Measurements from ENCODE around the gene LRRC31. TPM values are rescaled to one million over a fixed set of nuclear protein-coding genes. Genes with fewer than 3 reads are reported as not detected.

Gene LRRC31
- total RNA-seq, 1 donor from 2014 or later, result not detected

DNA sequence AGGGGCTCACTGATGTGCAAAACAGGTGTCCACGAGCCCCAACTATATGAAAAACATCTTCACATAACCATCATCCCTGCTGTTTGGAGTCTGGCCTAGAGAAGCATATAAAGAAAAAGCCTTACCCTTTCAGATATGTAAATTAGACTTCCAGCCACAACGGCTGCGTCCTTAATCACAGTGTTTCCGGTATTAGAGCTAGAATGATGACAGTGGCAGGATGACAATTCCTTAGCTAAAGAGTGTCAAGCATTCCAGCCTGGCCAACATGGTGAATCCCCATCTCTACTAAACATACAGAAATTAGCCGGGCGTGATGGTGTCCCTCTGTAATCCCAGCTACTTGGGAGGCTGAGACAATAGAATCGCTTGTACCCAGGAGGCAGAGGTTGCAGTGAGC is 22.2 kb upstream of the LRRC31 start:
- TF ChIP-seq, protein P1, sequence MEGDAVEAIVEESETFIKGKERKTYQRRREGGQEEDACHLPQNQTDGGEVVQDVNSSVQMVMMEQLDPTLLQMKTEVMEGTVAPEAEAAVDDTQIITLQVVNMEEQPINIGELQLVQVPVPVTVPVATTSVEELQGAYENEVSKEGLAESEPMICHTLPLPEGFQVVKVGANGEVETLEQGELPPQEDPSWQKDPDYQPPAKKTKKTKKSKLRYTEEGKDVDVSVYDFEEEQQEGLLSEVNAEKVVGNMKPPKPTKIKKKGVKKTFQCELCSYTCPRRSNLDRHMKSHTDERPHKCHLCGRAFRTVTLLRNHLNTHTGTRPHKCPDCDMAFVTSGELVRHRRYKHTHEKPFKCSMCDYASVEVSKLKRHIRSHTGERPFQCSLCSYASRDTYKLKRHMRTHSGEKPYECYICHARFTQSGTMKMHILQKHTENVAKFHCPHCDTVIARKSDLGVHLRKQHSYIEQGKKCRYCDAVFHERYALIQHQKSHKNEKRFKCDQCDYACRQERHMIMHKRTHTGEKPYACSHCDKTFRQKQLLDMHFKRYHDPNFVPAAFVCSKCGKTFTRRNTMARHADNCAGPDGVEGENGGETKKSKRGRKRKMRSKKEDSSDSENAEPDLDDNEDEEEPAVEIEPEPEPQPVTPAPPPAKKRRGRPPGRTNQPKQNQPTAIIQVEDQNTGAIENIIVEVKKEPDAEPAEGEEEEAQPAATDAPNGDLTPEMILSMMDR (IDR thresholded peaks at IDR 0.05; ENCODE audit: insufficient read depth, low read length, severe bottlenecking), result no peak
- H3K4me3 ChIP-seq (ENCODE audit: low read depth, low read length), result no peak overlapping the region
- FAIRE-seq (no peak), DNase-seq (ENCODE audit: low read depth) (no peak)
- no peaks in the 10 kb centered on the region for H3K36me3 ChIP-seq (ENCODE audit: control insufficient read depth, insufficient read depth, low read length)
- no peaks in the 10 kb centered on the region for H3K27me3 ChIP-seq (ENCODE audit: control insufficient read depth, insufficient read depth, low read length)

DNA sequence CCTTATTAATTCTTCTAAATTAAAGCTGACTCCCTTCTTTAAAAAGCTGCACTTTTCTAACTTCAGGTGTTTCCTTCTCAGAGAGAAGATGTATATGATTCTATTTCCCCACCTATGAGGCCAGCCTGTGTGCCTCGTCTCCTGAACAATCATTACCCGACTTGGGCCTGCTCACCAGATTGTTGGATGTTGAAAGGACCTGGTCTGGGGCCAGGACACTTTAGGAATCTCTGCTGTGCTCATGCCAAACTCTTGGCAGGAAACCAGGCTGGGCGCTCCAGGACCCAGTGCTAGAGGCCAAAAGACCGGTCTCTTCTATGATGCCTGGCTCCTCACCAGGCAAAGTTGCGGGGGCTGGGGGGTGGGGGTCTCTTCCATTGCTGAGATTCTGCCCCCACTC is 16.9 kb upstream of the LRRC31 start:
- FAIRE-seq (no peak), DNase-seq (ENCODE audit: low read depth) (no peak)
- TF ChIP-seq, protein P1 (IDR thresholded peaks at IDR 0.05; ENCODE audit: insufficient read depth, low read length, severe bottlenecking), result no peak
- Histone ChIP-seq H3K36me3 (ENCODE audit: control insufficient read depth, insufficient read depth, low read length) (no peaks in the 10 kb centered on the region), H3K4me3 (ENCODE audit: low read depth, low read length) (no peak overlapping the region), H3K27me3 (ENCODE audit: control insufficient read depth, insufficient read depth, low read length) (no peaks in the 10 kb centered on the region)

DNA sequence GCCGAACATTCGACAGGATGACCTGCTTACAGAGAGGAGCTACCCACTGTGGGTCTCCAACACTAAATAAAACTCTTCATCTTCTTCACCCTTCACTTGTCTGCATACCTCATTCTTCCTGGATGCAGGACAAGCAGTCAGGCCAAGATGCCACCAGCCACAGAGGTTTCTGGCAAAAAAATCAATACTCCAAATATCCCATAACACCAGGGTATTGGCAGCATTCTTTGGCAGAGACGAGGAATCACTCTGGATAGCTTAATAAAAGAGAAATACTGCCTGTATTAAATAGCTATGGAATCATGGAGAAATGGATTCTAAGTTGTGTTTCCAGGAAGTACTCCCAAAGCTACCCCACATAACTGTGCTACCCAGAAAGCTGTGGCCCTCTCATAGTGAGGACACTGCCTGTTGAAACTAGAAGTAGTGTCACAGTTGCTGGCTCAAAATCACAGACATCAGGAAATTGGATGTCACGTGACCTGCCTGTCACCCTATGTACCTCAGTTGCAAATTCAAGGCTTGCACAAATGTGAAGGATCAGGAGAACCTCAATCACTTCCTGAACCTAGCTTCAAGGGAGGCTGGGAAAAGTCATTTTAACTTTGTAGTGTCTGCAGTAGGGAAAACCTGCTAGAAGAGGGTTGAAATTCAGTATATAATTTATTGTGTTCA is 11.0 kb upstream of the LRRC31 start:
- Histone ChIP-seq H3K27me3 (ENCODE audit: control insufficient read depth, insufficient read depth, low read length) (no peaks in the 10 kb centered on the region), H3K36me3 (ENCODE audit: control insufficient read depth, insufficient read depth, low read length) (no peaks in the 10 kb centered on the region), H3K4me3 (ENCODE audit: low read depth, low read length) (no peak overlapping the region)
- FAIRE-seq (no peak), DNase-seq (ENCODE audit: low read depth) (no peak)
- TF ChIP-seq, protein P1 (IDR thresholded peaks at IDR 0.05; ENCODE audit: insufficient read depth, low read length, severe bottlenecking), result no peak

DNA sequence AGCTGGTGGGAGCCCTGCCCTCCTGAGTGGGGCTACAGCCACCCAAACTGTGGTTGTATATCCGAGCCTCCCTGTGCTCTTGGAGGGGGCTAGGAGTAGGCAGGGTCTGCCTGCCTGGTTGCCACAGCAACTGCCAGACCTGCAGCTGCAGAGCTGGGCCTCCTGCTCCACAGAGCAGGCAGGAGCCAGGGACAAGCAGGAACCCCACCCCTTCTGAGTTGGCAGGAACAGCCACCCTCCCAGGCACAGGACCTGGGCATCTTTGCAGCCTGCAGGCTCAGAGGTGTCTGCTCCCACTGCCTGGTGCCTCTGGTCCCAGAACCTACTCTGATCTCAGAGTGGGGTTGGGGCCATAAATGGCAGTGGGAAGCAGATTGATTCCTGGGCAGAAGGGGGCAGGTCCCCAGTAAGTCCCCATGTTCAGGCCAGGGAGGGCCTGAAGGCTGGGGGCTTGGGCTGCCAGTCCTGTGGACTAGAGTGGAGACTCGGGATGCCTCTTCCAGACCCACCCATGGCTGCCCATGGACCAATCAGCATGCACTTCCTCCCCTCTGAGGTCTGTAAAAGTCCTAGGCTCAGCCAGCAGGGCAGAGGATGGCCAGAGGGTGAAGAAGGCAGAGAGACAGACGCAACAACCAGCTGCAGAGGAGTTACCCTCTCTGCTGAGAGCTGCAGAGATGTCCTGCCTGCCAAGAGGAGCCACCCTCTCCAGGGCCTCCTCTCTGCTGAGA is 10.3 kb upstream of the LRRC31 start:
- FAIRE-seq (no peak), DNase-seq (ENCODE audit: low read depth) (no peak)
- H3K4me3 ChIP-seq (ENCODE audit: low read depth, low read length), result no peak overlapping the region
- TF ChIP-seq, protein P1 (IDR thresholded peaks at IDR 0.05; ENCODE audit: insufficient read depth, low read length, severe bottlenecking), result no peak
- no peaks in the 10 kb centered on the region for H3K27me3 ChIP-seq (ENCODE audit: control insufficient read depth, insufficient read depth, low read length)
- H3K36me3 ChIP-seq (ENCODE audit: control insufficient read depth, insufficient read depth, low read length), result no peaks in the 10 kb centered on the region

DNA sequence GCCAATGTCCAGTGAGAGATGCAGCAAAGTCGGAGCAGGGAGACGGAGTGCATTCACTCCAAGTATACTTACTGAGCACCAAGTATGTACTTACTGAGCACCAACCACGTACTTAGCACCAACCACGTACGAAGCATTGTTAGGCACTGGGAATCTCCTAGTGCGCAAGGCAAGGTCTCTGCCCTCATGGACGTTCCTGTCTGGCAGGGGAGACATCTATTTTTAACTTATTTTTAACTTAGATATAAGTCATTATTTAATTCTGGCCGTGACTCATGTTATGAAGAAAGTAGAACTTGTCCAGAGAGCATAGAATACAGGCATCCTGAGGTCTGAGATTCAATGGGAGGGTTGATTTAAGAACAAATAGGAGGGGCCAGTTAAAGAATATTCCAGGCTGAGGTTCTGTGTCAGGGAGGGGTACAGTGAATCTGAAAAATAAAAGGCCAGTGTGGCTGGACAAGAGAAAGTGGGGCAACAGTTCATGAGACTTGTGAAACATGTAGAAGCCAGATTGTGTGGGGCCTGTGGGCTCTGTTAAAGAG is 9.3 kb upstream of the LRRC31 start:
- Histone ChIP-seq H3K36me3 (ENCODE audit: control insufficient read depth, insufficient read depth, low read length) (no peaks in the 10 kb centered on the region), H3K27me3 (ENCODE audit: control insufficient read depth, insufficient read depth, low read length) (no peaks in the 10 kb centered on the region), H3K4me3 (ENCODE audit: low read depth, low read length) (no peak overlapping the region)
- DNase-seq (ENCODE audit: low read depth), result no peak
- TF ChIP-seq, protein P1 (IDR thresholded peaks at IDR 0.05; ENCODE audit: insufficient read depth, low read length, severe bottlenecking), result no peak
- FAIRE-seq, result no peak
